ENCODE data around the gene LTB.
"Not testable (repeated sequence)": the region's sequence is repeated elsewhere in the genome, so short reads cannot be mapped to it uniquely, and the experiment has no call there.

Gene LTB

DNA sequence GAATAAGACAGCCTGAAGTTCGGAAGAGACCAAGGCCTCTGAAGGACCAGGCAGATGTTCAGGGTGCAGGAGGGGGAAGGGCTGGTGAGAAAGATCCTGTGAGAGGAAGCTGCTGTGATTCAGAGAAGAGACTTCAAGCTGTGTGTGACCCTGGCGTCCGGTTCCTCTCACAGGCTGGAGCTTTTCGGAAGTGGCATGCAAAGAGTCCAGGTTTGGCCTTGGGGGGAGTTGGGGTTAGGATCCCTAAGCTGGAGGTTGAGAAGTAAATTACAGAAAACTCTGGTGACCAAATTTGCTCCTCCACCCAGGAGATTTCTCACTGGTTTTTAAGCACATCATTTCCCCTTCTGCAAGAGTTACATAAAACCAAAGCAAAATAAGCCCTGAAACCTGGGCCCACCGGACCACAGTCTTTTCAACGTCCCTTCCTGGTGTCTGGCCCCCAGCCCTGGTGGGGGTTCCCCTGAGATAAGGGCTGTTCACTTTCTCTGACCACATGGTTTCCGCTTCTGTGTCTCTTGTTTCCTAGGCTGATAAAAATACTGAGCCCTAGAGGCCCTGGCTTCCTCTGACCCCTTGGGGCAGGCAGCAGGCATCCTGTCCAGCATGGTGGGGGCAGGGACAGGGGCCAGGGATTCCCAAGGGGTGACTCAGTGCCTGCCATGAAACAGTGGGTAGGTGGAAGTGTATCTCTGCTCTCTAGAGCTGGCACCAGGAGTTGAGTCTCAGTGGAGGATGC is 22.1 kb downstream of the LTB start:
- H3K36me3 ChIP-seq (ENCODE audit: insufficient read depth, low read length), result peaks cover 48% of the 10 kb centered on the region
- no peaks in the 10 kb centered on the region for H3K4me1 ChIP-seq (ENCODE audit: insufficient read depth, low read length)
- no peak overlapping the region for H2AFZ ChIP-seq (ENCODE audit: low read depth, low read length)
- no peaks in the 10 kb centered on the region for H3K9me3 ChIP-seq (ENCODE audit: low read length)
- no peaks in the 10 kb centered on the region for H3K27me3 ChIP-seq (ENCODE audit: insufficient read depth, low read length)
- no peak overlapping the region for H3K4me3 ChIP-seq (ENCODE audit: low read length)

DNA sequence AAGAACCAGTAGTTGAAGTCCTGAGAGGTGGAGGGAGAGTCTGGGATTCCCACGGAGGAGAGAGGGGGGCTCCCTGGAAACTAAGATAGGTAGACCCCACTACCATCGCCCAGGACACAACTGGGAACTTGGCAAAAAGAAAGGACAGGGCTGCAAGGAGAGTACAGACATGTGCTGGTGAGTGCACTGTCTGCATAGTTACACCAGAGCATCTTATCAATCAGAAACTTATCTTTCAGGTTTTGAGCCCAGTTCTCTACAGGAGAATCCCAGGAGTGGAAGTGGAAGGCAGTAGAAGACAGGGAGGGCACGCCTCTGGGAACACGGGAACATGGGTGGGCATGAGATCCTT is 22.6 kb downstream of the LTB start:
- no peak overlapping the region for H2AFZ ChIP-seq (ENCODE audit: low read depth, low read length)
- H3K9me3 ChIP-seq (ENCODE audit: low read length), result no peaks in the 10 kb centered on the region
- no peaks in the 10 kb centered on the region for H3K27me3 ChIP-seq (ENCODE audit: insufficient read depth, low read length)
- no peaks in the 10 kb centered on the region for H3K4me1 ChIP-seq (ENCODE audit: insufficient read depth, low read length)
- peaks cover 51% of the 10 kb centered on the region for H3K36me3 ChIP-seq (ENCODE audit: insufficient read depth, low read length)
- H3K4me3 ChIP-seq (ENCODE audit: low read length), result no peak overlapping the region

DNA sequence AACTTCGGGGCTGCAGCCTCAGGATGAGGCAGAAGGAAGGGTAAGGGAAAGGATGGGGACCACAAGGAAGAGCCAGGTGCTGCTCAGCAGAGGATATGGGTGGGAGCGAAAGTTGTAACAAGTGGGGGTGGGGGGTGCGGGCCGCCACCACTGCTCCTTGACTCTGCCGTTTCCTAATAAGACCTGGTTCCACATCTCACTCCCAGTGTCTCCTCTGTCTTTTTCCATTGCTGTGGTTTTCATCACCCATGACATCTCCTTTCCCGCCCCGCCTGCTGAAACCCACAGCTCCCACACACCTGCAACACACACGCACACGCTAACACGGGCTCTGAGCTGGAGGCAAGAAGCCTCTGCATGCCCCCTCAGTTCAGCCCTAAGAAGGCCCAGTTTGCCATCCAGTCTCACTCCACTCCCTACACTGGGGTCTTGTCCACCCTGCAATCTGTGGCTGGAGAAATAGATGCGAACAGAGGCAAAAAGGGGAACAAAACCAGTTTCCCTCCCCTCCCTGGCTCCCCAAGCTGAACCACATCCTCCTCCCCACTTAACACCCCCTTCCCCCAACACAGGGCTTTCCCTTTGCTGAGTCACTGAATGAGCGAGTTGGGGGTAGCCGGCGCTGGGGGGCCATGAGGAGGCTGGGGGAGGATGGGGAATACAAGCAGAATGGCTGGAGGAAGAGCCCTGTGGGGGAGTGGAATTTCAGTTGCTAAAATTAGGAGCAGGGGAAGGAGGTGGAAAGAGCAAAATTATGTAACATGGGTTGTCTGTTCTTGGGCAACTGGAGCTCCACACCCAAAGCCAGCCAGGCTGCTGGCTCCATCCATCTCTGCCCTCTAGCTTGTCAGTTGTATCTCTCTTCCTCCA is 23.4 kb downstream of the LTB start:
- Histone ChIP-seq H3K9me3 (ENCODE audit: low read length) (no peaks in the 10 kb centered on the region), H3K4me1 (ENCODE audit: insufficient read depth, low read length) (no peaks in the 10 kb centered on the region), H3K36me3 (ENCODE audit: insufficient read depth, low read length) (peaks cover 56% of the 10 kb centered on the region), H2AFZ (ENCODE audit: low read depth, low read length) (no peak overlapping the region), H3K4me3 (ENCODE audit: low read length) (no peak overlapping the region), H3K27me3 (ENCODE audit: insufficient read depth, low read length) (no peaks in the 10 kb centered on the region)

DNA sequence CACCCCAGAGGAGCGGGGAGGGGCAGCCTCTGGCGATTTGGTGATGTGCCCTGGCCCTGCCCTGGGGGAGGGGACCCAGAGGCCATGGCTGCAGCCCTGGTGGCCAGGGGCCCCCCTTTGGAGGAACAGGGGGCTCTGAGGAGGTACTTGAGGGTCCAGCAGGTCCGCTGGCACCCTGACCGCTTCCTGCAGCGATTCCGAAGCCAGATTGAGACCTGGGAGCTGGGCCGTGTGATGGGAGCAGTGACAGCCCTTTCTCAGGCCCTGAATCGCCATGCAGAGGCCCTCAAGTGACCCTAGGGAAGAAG is 24.0 kb downstream of the LTB start:
- Histone ChIP-seq H2AFZ (ENCODE audit: low read depth, low read length) (no peak overlapping the region), H3K27me3 (ENCODE audit: insufficient read depth, low read length) (no peaks in the 10 kb centered on the region), H3K9me3 (ENCODE audit: low read length) (no peaks in the 10 kb centered on the region), H3K4me1 (ENCODE audit: insufficient read depth, low read length) (no peaks in the 10 kb centered on the region), H3K36me3 (ENCODE audit: insufficient read depth, low read length) (peaks cover 59% of the 10 kb centered on the region), H3K4me3 (ENCODE audit: low read length) (no peak overlapping the region)

DNA sequence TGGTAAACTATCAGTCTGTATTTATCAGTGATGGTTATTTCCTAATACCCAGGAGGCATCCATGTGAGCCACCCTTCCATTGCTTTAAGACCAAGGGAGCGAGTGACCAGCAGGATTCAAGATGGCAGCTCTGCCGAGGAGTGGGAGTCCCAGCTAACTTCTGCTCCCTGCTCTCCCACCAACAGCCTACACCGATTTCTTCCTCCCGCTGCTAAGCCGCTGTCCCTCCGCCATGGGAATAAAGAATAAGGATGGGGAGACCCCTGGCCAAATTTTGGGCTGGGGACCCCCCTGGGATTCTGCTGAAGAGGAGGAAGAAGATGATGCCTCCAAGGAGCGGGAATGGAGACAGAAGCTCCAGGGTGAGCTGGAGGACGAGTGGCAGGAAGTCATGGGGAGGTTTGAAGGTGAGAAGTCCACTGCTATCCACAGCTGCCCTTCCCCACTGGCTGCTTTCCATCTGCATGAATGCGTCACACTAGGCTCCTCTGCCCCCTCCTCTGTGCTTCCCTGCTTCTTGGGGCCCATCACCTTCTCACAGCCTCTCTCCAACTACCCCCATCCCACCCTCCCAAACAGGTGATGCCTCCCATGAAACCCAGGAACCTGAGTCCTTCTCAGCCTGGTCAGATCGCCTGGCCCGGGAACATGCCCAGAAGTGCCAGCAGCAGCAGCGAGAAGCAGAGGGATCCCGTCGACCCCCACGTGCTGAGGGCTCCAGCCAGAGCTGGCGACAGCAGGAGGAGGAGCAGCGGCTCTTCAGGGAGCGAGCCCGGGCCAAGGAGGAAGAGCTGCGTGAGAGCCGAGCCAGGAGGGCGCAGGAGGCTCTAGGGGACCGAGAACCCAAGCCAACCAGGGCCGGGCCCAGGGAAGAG is 24.5 kb downstream of the LTB start:
- H3K9me3 ChIP-seq (ENCODE audit: low read length), result no peaks in the 10 kb centered on the region
- peaks cover 62% of the 10 kb centered on the region for H3K36me3 ChIP-seq (ENCODE audit: insufficient read depth, low read length)
- no peaks in the 10 kb centered on the region for H3K27me3 ChIP-seq (ENCODE audit: insufficient read depth, low read length)
- no peak overlapping the region for H3K4me3 ChIP-seq (ENCODE audit: low read length)
- H2AFZ ChIP-seq (ENCODE audit: low read depth, low read length), result no peak overlapping the region
- no peaks in the 10 kb centered on the region for H3K4me1 ChIP-seq (ENCODE audit: insufficient read depth, low read length)

DNA sequence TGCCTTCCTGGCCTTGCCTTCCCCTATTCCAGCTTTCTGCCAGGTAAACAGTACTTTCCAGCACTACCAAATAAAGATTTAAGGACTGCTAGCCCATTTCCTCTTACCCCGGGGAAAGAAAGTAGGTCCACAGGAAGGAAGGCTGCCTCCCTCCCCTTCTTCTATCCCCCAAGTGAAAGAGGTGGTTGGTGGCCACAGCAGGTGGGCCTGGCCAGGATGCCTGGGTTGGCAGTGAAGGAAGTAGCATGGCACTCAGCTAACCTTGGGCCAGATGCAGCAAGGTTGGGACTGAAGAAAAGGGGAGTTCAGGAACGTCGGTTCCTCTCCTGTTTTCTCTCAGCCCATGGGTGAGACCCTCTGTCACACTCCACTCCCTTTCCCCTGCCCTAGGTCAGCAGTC is 25.9 kb downstream of the LTB start:
- Histone ChIP-seq H3K4me3 (ENCODE audit: low read length) (no peak overlapping the region), H3K9me3 (ENCODE audit: low read length) (no peaks in the 10 kb centered on the region), H3K27me3 (ENCODE audit: insufficient read depth, low read length) (no peaks in the 10 kb centered on the region), H3K36me3 (ENCODE audit: insufficient read depth, low read length) (peaks cover 64% of the 10 kb centered on the region), H3K4me1 (ENCODE audit: insufficient read depth, low read length) (no peaks in the 10 kb centered on the region), H2AFZ (ENCODE audit: low read depth, low read length) (no peak overlapping the region)

DNA sequence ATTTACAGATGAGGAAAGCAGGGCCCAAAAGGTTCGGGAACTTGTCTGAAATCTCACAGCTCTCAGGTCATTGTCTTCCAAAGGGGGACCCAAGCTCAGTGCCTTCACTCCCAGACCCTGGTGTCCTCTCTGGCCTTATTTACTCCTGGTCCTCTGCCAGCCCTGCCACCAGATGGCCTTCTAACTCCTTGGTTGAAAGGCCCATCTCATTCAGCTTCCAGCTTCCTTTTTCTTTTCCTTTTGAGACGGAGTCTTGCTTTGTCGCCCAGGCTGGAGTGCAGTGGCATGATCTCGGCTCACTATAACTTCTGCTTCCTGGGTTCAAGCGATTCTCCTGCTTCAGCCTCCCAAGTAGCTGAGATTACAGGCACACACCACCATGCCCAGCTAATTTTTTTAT is 30.9 kb downstream of the LTB start:
- H3K4me3 ChIP-seq (ENCODE audit: low read length); H2AFZ ChIP-seq (ENCODE audit: low read depth, low read length); H3K4me1 ChIP-seq (ENCODE audit: insufficient read depth, low read length); H3K9me3 ChIP-seq (ENCODE audit: low read length); H3K27me3 ChIP-seq (ENCODE audit: insufficient read depth, low read length): not testable (repeated sequence)
- H3K36me3 ChIP-seq (ENCODE audit: insufficient read depth, low read length), result peaks cover 46% of the 10 kb centered on the region

DNA sequence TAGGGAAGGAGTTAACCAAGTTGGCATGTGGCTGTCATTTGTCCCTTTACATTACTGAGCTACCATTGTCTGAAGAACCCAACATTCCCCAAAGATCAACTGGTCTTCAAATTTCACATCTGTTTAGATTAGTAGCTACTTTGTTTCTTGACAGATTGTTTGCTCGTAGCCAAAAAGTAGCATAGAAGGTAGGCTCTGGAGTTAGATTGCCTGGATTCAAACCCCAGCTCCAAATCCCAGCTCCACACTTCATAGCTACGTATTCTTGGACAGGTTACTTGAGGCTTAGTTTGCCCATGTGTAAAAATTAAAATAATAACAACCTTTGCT is 33.7 kb downstream of the LTB start:
- no peaks in the 10 kb centered on the region for H3K9me3 ChIP-seq (ENCODE audit: low read length)
- peak overlapping the region; percentile 59 for H3K4me3 ChIP-seq (ENCODE audit: low read length)
- H3K27me3 ChIP-seq (ENCODE audit: insufficient read depth, low read length), result no peaks in the 10 kb centered on the region
- H3K36me3 ChIP-seq (ENCODE audit: insufficient read depth, low read length), result peaks cover 31% of the 10 kb centered on the region
- peaks cover 20% of the 10 kb centered on the region for H3K4me1 ChIP-seq (ENCODE audit: insufficient read depth, low read length)
- no peak overlapping the region for H2AFZ ChIP-seq (ENCODE audit: low read depth, low read length)

DNA sequence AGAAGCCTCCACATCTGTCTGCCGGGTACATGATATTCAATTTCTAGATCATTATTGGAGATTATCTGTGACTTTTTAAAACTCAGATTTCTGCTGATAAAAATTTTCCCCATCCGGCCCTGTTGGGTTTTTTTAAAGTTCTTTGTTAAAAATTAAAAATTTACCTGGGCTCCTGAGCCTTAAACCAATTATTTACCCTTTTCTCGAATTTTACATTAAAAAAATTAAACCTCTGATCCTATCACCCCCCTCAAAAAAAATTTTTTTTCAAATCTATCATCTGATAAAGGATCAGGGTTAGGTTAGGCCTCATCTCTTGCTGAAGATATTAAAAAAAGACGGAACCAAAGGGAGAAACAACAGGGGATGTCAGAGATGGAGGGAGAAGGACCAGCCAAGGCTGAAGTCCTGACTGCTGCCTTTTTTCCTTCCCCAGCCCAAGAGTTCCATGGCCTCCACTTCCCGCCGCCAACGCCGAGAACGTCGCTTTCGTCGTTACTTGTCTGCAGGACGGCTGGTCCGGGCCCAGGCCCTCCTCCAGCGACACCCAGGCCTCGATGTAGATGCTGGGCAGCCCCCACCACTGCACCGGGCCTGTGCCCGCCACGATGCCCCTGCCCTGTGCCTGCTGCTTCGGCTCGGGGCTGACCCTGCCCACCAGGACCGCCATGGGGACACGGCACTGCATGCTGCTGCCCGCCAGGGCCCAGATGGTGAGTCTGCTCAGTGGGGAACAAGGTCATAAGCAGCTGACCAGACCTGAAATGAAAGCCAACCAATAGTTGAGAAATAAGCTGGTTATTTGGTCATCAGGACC is 34.3 kb downstream of the LTB start:
- no peaks in the 10 kb centered on the region for H3K9me3 ChIP-seq (ENCODE audit: low read length)
- no peak overlapping the region for H2AFZ ChIP-seq (ENCODE audit: low read depth, low read length)
- peaks cover 22% of the 10 kb centered on the region for H3K4me1 ChIP-seq (ENCODE audit: insufficient read depth, low read length)
- H3K27me3 ChIP-seq (ENCODE audit: insufficient read depth, low read length), result no peaks in the 10 kb centered on the region
- peak overlapping the region; percentile 59 for H3K4me3 ChIP-seq (ENCODE audit: low read length)
- H3K36me3 ChIP-seq (ENCODE audit: insufficient read depth, low read length), result peaks cover 26% of the 10 kb centered on the region

DNA sequence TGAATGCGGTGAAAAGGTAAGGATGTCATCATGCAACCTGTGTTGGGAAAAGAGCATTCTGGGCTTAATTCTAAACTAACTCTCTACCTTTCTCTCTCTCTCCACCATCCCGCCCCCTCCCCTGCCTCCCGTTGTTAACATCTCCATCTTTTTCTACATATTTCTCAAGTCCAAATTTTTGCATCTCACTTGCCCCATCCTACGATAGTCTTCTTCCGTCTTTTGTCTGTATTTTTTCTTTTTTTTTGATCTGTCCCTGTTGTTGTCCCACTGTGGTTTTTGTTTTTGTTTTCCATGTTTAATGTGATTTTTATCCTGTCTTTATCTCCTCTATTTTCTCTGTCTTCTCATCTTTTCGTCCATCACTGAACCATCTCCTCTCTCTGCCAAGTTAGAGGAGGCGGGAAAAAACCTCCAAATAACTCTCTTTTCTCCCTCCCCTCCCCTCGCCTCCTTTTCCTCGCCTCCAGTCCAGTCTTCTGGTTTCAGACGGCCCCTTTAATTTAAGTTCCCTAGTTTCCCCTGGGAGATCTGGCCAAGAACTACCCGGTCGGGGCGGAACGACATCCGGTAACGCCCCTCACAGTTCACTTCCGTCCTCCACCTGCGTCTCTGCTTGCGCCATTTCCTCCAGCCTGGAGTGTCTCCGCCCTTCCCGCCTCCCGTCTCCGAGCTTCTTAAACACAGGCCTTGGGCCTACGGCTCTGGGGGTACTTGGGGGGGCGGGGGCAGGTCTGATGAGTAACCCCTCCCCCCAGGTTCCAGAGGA is 35.1 kb downstream of the LTB start, which contains the start of gene NFKBIL1:
Gene NFKBIL1, plus strand, starts transcription at position 651 of the 769 bp plus-strand sequence. Its CDS starts 87 bp downstream, at position 738.
- no peaks in the 10 kb centered on the region for H3K27me3 ChIP-seq (ENCODE audit: insufficient read depth, low read length)
- peaks cover 26% of the 10 kb centered on the region for H3K36me3 ChIP-seq (ENCODE audit: insufficient read depth, low read length)
- H3K4me3 ChIP-seq (ENCODE audit: low read length), result peak within 1 kb of the TSS; percentile 59
- peak within 1 kb of the TSS; percentile 70 for H2AFZ ChIP-seq (ENCODE audit: low read depth, low read length)
- H3K4me1 ChIP-seq (ENCODE audit: insufficient read depth, low read length), result peaks cover 24% of the 10 kb centered on the region
- no peaks in the 10 kb centered on the region for H3K9me3 ChIP-seq (ENCODE audit: low read length)

DNA sequence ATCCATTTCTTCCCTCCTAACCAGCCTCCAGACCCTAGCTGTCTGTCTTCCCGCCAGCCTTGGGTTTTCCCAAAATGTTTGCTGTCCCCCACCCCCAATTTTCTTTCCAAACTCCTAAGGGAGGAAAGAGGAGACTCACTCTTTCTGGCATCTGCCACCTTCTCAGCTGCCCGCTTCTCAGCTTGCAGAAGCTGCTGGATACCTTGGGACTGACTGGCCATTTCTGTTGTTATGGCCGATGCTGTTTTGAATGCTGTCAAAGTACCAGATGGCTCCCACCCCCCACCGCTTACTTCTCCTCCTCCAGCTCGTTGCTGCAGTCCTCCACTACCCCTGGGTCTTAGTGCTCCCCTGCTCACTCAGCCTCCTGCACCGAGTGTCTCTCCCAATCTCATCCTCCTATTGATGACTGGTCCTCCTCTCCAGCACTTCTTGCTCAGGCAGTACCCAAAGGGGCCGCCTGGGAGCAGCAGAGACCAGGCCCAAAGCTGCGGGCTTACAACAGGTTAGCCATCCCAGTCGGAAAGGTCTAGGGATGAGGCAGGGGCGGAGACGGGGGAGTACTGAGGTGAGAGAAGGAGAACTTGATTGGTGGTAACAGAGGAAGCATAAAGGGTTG is 35.8 kb downstream of the LTB start, which contains the start of gene ATP6V1G2:
Gene ATP6V1G2, minus strand, starts transcription at position 270 of the 619 bp plus-strand sequence. Its CDS starts 49 bp downstream, at position 221.
- no peaks in the 10 kb centered on the region for H3K9me3 ChIP-seq (ENCODE audit: low read length)
- H2AFZ ChIP-seq (ENCODE audit: low read depth, low read length), result peak within 1 kb of the TSS; percentile 70
- peaks cover 24% of the 10 kb centered on the region for H3K4me1 ChIP-seq (ENCODE audit: insufficient read depth, low read length)
- H3K36me3 ChIP-seq (ENCODE audit: insufficient read depth, low read length), result peaks cover 26% of the 10 kb centered on the region
- H3K4me3 ChIP-seq (ENCODE audit: low read length), result peak within 1 kb of the TSS; percentile 59
- no peaks in the 10 kb centered on the region for H3K27me3 ChIP-seq (ENCODE audit: insufficient read depth, low read length)
